GM12878 (cell line): ENCODE results near the gene QPCT. TPM values are rescaled to one million over a fixed set of nuclear protein-coding genes. Genes with fewer than 3 reads are reported as not detected.
A peak's percentile ranks its signal among the peaks of the same experiment; 100 is the strongest.

Source experiments
- ATAC-seq: fragments of 200-7000 bp; cut with Tn5 transposase; 3 replicates; pipeline ENCODE4 v1.9.1; 2020; ENCODE audit warnings: mild to moderate bottlenecking, moderate library complexity
- BruUV-seq: library from RNA; stranded (reverse); fragments of 400-500 nt; replicated peaks from 2 replicates; lab custom pipeline; 2021; lab: Mats Ljungman, UMichigan
- CTCF ChIA-PET: fragments of 300-600 bp; sonication (Branson Sonifier 250); formaldehyde crosslinking; extraction: SDS; loops from one replicate; lab custom pipeline; 2021; ENCODE audit warnings: inconsistent platforms; lab: Yijun Ruan, JAX
- POLR2A ChIA-PET: fragments of 350-600 bp; formaldehyde crosslinking; extraction: SDS; loops from one replicate; lab custom pipeline; 2021; ENCODE audit warnings: inconsistent platforms; lab: Charles Lee
- RAD21 ChIA-PET: fragments of 300-600 bp; sonication (Branson Sonifier 250); formaldehyde crosslinking; loops from one replicate; lab custom pipeline; 2023; ENCODE audit warnings: antibody characterized with exemption; ENCODE audit not compliant: unreplicated experiment; lab: Charles Lee
- SMC1A ChIA-PET: fragments of 300-600 bp; sonication (Branson Sonifier 250); formaldehyde crosslinking; loops from one replicate; lab custom pipeline; 2023; ENCODE audit not compliant: unreplicated experiment, uncharacterized antibody; lab: Charles Lee
- DNase-seq: peaks from one replicate; pipeline ENCODE4 v3.0.0-alpha.2; 2011; ENCODE audit warnings: low read depth, low spot score
- FAIRE-seq: peaks from 3 replicates; lab custom pipeline; 2011; peaks lifted over from hg19 to GRCh38; lab: Jason Lieb, UNC
- H2AFZ ChIP-seq: 2 replicates; pipeline ENCODE4 v1.6.0; 2011; ENCODE audit warnings: low read depth, low read length, control low read depth; ENCODE audit not compliant: control insufficient read depth
- H3K27ac ChIP-seq: 2 replicates; pipeline ENCODE4 v1.5.1; 2011; ENCODE audit warnings: control low read depth; ENCODE audit not compliant: control insufficient read depth, insufficient read depth
- H3K27me3 ChIP-seq, 2 experiments: replicated peaks in 1 of 2; 2 replicates each; pipeline versions ENCODE4 v1.6.0 to v1.6.1; 2011; ENCODE audit warnings: low read length in 1 of 2; ENCODE audit not compliant: control insufficient read depth in 2 of 2, insufficient read depth in 2 of 2
- H3K36me3 ChIP-seq, 2 experiments: 2 replicates each; pipeline ENCODE4 v1.5.1; 2011; ENCODE audit warnings: low read length in 1 of 2; ENCODE audit not compliant: control insufficient read depth in 2 of 2, insufficient read depth in 2 of 2
- H3K4me1 ChIP-seq: 2 replicates; pipeline ENCODE4 v1.6.1; 2011; ENCODE audit warnings: mild to moderate bottlenecking, low read length, moderate library complexity, mixed read lengths; ENCODE audit not compliant: control insufficient read depth, insufficient read depth
- H3K4me2 ChIP-seq: 2 replicates; pipeline ENCODE4 v1.6.0; 2011; ENCODE audit warnings: control low read depth; ENCODE audit not compliant: control insufficient read depth, insufficient read depth
- H3K4me3 ChIP-seq: fragments of 200-600 bp; sonication (generic); 2 replicates; pipeline ENCODE4 v1.5.1; 2016
- H3K79me2 ChIP-seq: 2 replicates; pipeline ENCODE4 v1.6.0; 2011; ENCODE audit warnings: low read length; ENCODE audit not compliant: control insufficient read depth, insufficient read depth
- H3K9ac ChIP-seq: 2 replicates; pipeline ENCODE4 v1.8.0; 2011; ENCODE audit warnings: low read length, control low read depth, mixed read lengths; ENCODE audit not compliant: control insufficient read depth, insufficient read depth
- H3K9me3 ChIP-seq: replicated peaks from 3 replicates; pipeline ENCODE4 v1.5.1; 2011; ENCODE audit warnings: mild to moderate bottlenecking, low read length; ENCODE audit not compliant: control insufficient read depth, insufficient read depth
- H4K20me1 ChIP-seq: 2 replicates; pipeline ENCODE4 v1.6.0; 2011; ENCODE audit not compliant: control insufficient read depth, insufficient read depth
- EGR1 ChIP-seq, 2 experiments: IDR thresholded peaks; 1 replicate in 1 of 2; 2 replicates in 1 of 2; pipeline ENCODE4 v1.6.1; 2011 to 2012; ENCODE audit warnings: low read depth in 2 of 2, low read length in 2 of 2, borderline replicate concordance in 1 of 2, mild to moderate bottlenecking in 1 of 2, moderate library complexity in 1 of 2
- MTA3 ChIP-seq: IDR thresholded peaks from 2 replicates; pipeline ENCODE4 v1.6.1; 2012; ENCODE audit warnings: low read length, inconsistent platforms, borderline replicate concordance
- TAF1 ChIP-seq: IDR thresholded peaks from 2 replicates; pipeline ENCODE4 v1.6.1; 2011; ENCODE audit warnings: mild to moderate bottlenecking, low read depth, low read length, borderline replicate concordance
- ZBTB40 ChIP-seq: fragments of 450-650 bp; IDR thresholded peaks from 2 replicates; pipeline ENCODE4 v1.6.1; 2016; ENCODE audit warnings: mild to moderate bottlenecking, moderate library complexity, borderline replicate concordance
- WGBS: methylation state at CpG from one replicate; pipeline ENCODE4 v1.1.6; 2016; ENCODE audit warnings: low lambda C conversion rate; ENCODE audit not compliant: insufficient replicate concordance, insufficient coverage; ENCODE audit errors: missing lambda C conversion rate; 5-methylcytosine and 5-hydroxymethylcytosine counted together
- in situ Hi-C: fragments of 300-500 bp; cut with MboI; formaldehyde crosslinking; loops from 9 replicates; pipeline ENCODE4 v1.14.3; 2018; ENCODE audit warnings: mixed read lengths
- intact Hi-C: fragments of 100-400 bp; cut with micrococcal nuclease; formaldehyde crosslinking; loops from one replicate; pipeline ENCODE4 v1.14.2; 2022; ENCODE audit not compliant: unreplicated experiment
- polyA plus RNA-seq, 11 experiments: library from polyadenylated mRNA; depleted of rRNA in 4 of 11; unstranded in 6 of 11; stranded (reverse) in 5 of 11; fragments of >200 nt; fragmentation: Nextera tagmentation in 4 of 11; fragmentation: Illumina TruSeq in 1 of 11; extraction: Ambion mirVana in 4 of 11; extraction: Trizol in 1 of 11; gene quantifications; 1 replicate in 1 of 11; 2 replicates in 10 of 11; pipeline versions ENCODE4 v1.2.1 to v1.2.3, GENCODE V29; 2011 to 2016; ENCODE audit warnings: inconsistent platforms in 2 of 11, missing spikeins in 2 of 11, low read depth in 1 of 11
- total RNA-seq, 4 experiments: library from RNA; depleted of rRNA in 3 of 4; stranded (reverse); fragments of >200 nt in 3 of 4; fragmentation: Illumina TruSeq in 1 of 4; extraction: Trizol in 1 of 4; gene quantifications; 2 replicates each; pipeline versions ENCODE4 v1.2.1 to v1.2.3, GENCODE V29; 2013 to 2021

The QPCT gene
- total and polyA plus RNA-seq, 10 of the 15 experiments (the other 5 are each of a cell fraction or from before 2014, with no cell fraction given), result 0.14 to 0.86 (median 0.18) TPM; not detected in 1

GRCh38 chr2:37300578-37300977 is 43.9 kb upstream of the QPCT start:
- ChIA-PET RAD21 (no interaction called here), SMC1A (interaction anchor here (0.7 kb wide), 1 partner anchor 66 kb away, joined by 3 read pairs; no protein-coding TSS in a partner anchor), CTCF (interaction anchor here (1.1 kb wide), 1 partner anchor 14 kb away, joined by 3 read pairs; no protein-coding TSS in a partner anchor), POLR2A (interaction anchor here (0.6 kb wide), 1 partner anchor 74 kb away, joined by 3 read pairs; no protein-coding TSS in a partner anchor)
- Histone ChIP-seq H3K4me1 (no peaks in the 10 kb centered on the region), H4K20me1 (no peaks in the 10 kb centered on the region), H3K27me3 (no peaks in the 10 kb centered on the region), H3K79me2 (no peaks in the 10 kb centered on the region), H3K4me2 (no peak overlapping the region), H2AFZ (no peak overlapping the region), H3K9me3 (no peaks in the 10 kb centered on the region; the same call in 2 of the 3 replicates), H3K36me3 (no peaks in the 10 kb centered on the region), H3K4me3 (no peak overlapping the region), H3K27ac (no peak overlapping the region), H3K9ac (no peak overlapping the region)
- no TSS peak for BruUV-seq
- no peak for ATAC-seq
- TF ChIP-seq ZBTB40, result no peak
- no peak for TF ChIP-seq TAF1
- TF ChIP-seq MTA3, result no peak
- TF ChIP-seq EGR1 (IDR thresholded peaks at IDR 0.05; ENCODE audit: borderline replicate concordance in 1 of 2, low read depth in 2 of 2, low read length in 2 of 2), result no peak
- FAIRE-seq, result peak; percentile 23
- in situ Hi-C loops (no loop called here), intact Hi-C loops (no loop called here)
- DNase-seq, result no peak
- WGBS, result 94% methylated on average over 4 of the region's 4 CpGs
